Subcutaneous adipose tissue (tissue), 4 donors: ENCODE results near the gene GTF2A1. TPM values are rescaled to one million over a fixed set of nuclear protein-coding genes. Genes with fewer than 3 reads are reported as not detected.

Experiments used
- CTCF ChIP-seq: fragments of 450-650 bp; IDR thresholded peaks from one replicate; pipeline ENCODE4 v1.5.1; 2016; ENCODE audit warnings: low read depth, mild to moderate bottlenecking, control low read depth, antibody characterized with exemption, moderate library complexity
- total RNA-seq, 4 donors: library from RNA; depleted of rRNA; stranded (reverse); fragments of >200 nt; gene quantifications; one replicate each; pipeline ENCODE4 v1.1.0, GENCODE V29; 2016

Gene GTF2A1
- total RNA-seq, 4 donors from 2014 or later = 23.4 to 34.1 (median 30.2) TPM

DNA sequence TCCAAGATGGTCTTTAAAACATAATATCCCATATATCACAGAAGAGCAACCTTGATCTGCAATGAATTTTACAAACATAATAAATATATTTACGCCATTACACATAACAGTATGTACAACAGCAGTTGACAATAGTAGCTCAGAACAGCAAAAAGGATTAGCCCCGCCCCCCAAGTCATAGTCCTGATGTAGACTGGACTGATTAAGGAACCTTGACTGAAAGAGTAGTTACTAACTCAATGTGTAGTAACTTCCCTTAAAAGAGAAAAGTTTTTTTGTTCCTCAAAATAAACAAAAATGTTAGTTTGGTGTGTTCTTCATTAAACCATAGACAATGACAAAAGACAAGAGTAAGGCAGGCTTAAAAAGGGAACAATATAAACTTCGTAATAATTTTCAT is 44.5 kb downstream of the GTF2A1 start:
- no peak for TF ChIP-seq CTCF

- TF ChIP-seq CTCF = no peak
Observed at GRCh38 chr14:81172881-81173280, 47.9 kb downstream of the GTF2A1 start.

DNA sequence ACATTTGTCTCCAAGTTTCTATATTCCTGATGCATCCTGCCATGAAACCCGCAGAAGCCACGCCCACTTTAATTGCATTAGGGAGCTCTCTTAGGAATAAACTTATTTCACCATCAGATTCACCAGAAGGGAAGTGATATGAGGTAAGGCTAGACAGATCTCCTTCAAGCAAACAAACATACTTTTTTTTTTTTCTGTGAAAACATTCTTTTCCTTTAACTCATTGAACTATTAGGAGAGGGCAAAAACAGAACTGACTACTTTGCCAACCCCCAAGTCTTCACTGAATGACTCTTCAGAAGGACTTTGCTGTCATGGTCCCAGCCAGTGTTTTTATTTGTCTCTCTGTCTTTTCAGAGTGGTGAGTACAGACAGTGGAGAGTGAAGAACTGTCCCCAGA is 48.4 kb downstream of the GTF2A1 start:
- no peak for TF ChIP-seq CTCF

- no peak for TF ChIP-seq CTCF
Observed at GRCh38 chr14:81170829-81171195, 49.9 kb downstream of the GTF2A1 start.

- TF ChIP-seq CTCF = no peak
Observed at GRCh38 chr14:81170104-81170828, 50.5 kb downstream of the GTF2A1 start.

- no peak for TF ChIP-seq CTCF
Observed at GRCh38 chr14:81169711-81170103, 51.1 kb downstream of the GTF2A1 start.

DNA sequence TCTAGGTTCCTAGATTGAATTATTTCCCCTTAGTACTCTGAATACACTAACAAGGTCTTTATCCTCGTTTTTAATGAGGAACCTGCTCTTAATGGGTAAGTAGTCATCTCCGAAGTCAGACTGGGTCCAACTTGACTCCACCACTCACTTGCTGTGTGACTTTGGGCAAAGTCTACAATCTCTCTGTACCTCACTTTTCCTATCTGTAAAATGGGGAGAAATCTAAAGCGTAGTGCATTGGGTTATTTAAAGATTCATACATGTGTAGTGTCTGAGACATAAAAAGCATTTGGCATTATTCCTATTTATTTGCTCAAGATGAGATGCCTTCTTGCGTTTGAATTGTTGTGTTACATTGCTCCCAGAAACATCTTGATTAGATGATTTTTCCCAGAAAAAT is 51.5 kb downstream of the GTF2A1 start:
- no peak for TF ChIP-seq CTCF
